NB4 (cell line): Measurements from ENCODE around the gene XRCC1.

Experiments
- DNase-seq: peaks from one replicate; pipeline ENCODE4 v3.0.0; 2010; ENCODE audit warnings: low read depth
- H3K4me3 ChIP-seq: one replicate; pipeline ENCODE4 v1.5.1; 2011; ENCODE audit warnings: mild to moderate bottlenecking, low read depth, low read length, moderate library complexity
- MYC ChIP-seq: IDR thresholded peaks from 2 replicates; pipeline ENCODE4 v1.6.1; 2011; ENCODE audit warnings: low read depth, low read length
- POLR2A ChIP-seq: IDR thresholded peaks from 2 replicates; pipeline ENCODE4 v1.6.1; 2011; ENCODE audit warnings: mild to moderate bottlenecking; ENCODE audit not compliant: insufficient read length; ENCODE audit errors: extremely low read depth
- TF ChIP-seq, protein P1 (sequence below): IDR thresholded peaks from one replicate; pipeline ENCODE4 v1.5.1; 2012; ENCODE audit warnings: low read depth, low read length
- TF ChIP-seq, protein P2 (sequence below): IDR thresholded peaks from 2 replicates; pipeline ENCODE4 v1.6.1; 2011; ENCODE audit warnings: low read depth, low read length

The XRCC1 gene

GRCh38 chr19:43620061-43621001 is 45.0 kb upstream of the XRCC1 start:
- DNase-seq: no peak
- peak overlapping the region; percentile 91 for H3K4me3 ChIP-seq
- TF ChIP-seq POLR2A (no peak), MYC (no peak)
- TF ChIP-seq, protein P1, sequence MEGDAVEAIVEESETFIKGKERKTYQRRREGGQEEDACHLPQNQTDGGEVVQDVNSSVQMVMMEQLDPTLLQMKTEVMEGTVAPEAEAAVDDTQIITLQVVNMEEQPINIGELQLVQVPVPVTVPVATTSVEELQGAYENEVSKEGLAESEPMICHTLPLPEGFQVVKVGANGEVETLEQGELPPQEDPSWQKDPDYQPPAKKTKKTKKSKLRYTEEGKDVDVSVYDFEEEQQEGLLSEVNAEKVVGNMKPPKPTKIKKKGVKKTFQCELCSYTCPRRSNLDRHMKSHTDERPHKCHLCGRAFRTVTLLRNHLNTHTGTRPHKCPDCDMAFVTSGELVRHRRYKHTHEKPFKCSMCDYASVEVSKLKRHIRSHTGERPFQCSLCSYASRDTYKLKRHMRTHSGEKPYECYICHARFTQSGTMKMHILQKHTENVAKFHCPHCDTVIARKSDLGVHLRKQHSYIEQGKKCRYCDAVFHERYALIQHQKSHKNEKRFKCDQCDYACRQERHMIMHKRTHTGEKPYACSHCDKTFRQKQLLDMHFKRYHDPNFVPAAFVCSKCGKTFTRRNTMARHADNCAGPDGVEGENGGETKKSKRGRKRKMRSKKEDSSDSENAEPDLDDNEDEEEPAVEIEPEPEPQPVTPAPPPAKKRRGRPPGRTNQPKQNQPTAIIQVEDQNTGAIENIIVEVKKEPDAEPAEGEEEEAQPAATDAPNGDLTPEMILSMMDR: no peak
- TF ChIP-seq, protein P2, sequence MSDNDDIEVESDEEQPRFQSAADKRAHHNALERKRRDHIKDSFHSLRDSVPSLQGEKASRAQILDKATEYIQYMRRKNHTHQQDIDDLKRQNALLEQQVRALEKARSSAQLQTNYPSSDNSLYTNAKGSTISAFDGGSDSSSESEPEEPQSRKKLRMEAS: no peak

GRCh38 chr19:43619262-43620060 is 44.1 kb upstream of the XRCC1 start, which contains the start of gene ZNF428:
Gene ZNF428 (minus strand): TSS chr19:43619629. CDS start chr19:43614304, 5,325 bp downstream.
- H3K4me3 ChIP-seq: peak within 1 kb of the TSS; percentile 91
- TF ChIP-seq, protein P2: peak; percentile 31; the same call in 1 of the 2 replicates
- TF ChIP-seq, protein P1: no peak
- TF ChIP-seq MYC (peak; percentile 55; the same call in 1 of the 2 replicates), POLR2A (peak; percentile 70)
- DNase-seq: peak; percentile 88

- peak; percentile 74 for DNase-seq
- TF ChIP-seq, protein P2: no peak
- no peak for TF ChIP-seq MYC
- TF ChIP-seq POLR2A: no peak
- TF ChIP-seq, protein P1: no peak
- H3K4me3 ChIP-seq: peak overlapping the region; percentile 91
Observed at GRCh38 chr19:43618921-43619261, 43.6 kb upstream of the XRCC1 start.

- no peak for DNase-seq
- no peak for TF ChIP-seq MYC
- TF ChIP-seq, protein P2: no peak
- TF ChIP-seq POLR2A: no peak
- TF ChIP-seq, protein P1: no peak
- H3K4me3 ChIP-seq: no peak overlapping the region
Observed at GRCh38 chr19:43616954-43617353, 41.6 kb upstream of the XRCC1 start.

GRCh38 chr19:43616306-43616705 is 41.0 kb upstream of the XRCC1 start:
- no peak for TF ChIP-seq MYC
- no peak for TF ChIP-seq POLR2A
- TF ChIP-seq, protein P2: no peak
- TF ChIP-seq, protein P1: no peak
- no peak overlapping the region for H3K4me3 ChIP-seq
- DNase-seq: no peak
